ENCODE results near the gene RAF1.

RAF1 gene

DNA sequence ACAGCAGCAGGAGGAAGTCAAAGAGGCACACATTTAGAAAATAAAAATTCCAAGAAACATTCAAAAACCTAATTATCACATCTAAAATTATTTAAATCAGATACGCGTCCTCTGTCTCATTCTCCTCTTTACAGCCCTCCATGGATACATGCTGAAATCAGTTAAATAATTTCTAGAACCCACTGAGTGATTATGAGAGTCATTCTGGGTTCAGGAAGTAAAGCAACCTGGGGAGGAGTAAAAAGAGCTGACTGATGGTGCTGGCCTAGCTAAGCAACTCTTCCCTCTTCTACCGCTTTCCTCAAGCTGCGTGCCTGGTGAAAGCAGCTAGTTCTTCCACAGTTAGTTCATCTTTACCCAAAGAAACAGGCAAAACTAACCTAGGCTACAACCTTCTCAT lies 48.7 kb downstream of the RAF1 start:
- no peak for DNase-seq (ENCODE audit: low read depth in 2 of 2)
- TF ChIP-seq CTCF (IDR thresholded peaks at IDR 0.05; ENCODE audit: low read depth, low read length): no peak
- H3K4me3 ChIP-seq (replicated peaks in 1 of 2; ENCODE audit: low read depth in 2 of 2, low read length in 2 of 2): no peak overlapping the region

GRCh38 chr3:12613250-12613649 lies 50.7 kb downstream of the RAF1 start:
- no peak overlapping the region for H3K4me3 ChIP-seq (replicated peaks in 1 of 2; ENCODE audit: low read depth in 2 of 2, low read length in 2 of 2)
- DNase-seq (ENCODE audit: low read depth in 2 of 2): no peak

DNA sequence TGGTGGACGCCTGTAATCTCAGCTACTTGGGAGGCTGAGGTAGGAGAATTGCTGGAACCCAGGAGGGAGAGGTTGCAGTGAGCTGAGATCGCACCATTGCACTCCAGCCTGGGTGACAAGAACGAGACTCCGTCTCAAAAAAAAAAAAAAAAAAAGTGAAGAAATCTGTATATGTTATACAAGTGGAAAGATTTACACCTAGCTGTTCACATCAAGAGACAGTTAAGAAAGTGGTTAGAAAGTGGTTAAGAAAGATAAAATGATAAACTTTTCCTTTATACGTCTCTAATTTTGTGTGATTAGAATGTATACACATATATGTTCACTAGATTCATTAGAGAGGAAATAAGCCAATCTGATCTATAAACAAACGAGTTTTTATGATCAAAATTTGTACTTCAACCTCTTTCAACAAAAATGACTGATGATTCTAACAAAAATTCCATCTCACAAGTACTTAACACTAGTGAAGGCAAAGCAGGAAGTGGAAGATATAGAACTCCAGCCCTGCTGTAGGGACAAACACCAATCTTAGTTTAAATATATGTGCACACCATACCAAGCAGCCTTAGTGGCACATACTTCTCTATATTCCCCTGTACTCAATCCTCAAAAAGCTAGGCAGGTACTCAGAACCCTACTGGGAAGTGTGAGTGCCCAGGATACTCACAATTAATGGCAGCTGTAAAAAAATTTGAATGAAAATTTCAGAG lies 51.2 kb downstream of the RAF1 start:
- no peak for DNase-seq (ENCODE audit: low read depth in 2 of 2)
- TF ChIP-seq CTCF (IDR thresholded peaks at IDR 0.05; ENCODE audit: low read depth, low read length): no peak
- H3K4me3 ChIP-seq (replicated peaks in 1 of 2; ENCODE audit: low read depth in 2 of 2, low read length in 2 of 2): no peak overlapping the region

More at GRCh38 chr3:12613250-12613649, 50.7 kb downstream of the RAF1 start:
- TF ChIP-seq CTCF (IDR thresholded peaks at IDR 0.05; ENCODE audit: low read depth, low read length): no peak

DNA sequence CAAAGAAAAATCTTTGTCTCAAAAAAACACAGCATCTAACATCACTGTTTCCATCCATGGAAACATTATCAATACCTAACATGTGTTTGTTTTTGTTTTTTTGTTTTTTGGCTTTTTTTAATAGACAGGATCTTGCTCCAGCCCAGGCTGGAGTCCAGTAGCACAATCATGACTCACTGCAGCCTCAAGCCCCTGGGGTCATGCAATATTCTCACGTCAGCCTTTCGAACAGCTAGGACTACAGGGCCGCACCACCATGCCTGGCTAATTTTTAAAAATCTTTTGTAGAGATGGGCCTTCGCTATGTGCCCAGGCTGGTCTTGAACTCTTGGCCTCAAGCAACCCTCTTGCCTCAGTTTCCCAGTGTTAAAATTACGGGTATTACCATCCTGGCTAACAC lies 52.8 kb downstream of the RAF1 start:
- no peak overlapping the region for H3K4me3 ChIP-seq (replicated peaks in 1 of 2; ENCODE audit: low read depth in 2 of 2, low read length in 2 of 2)
- DNase-seq (ENCODE audit: low read depth in 2 of 2): peak in 1 of 2 donors; percentile 24
- no peak for TF ChIP-seq CTCF (IDR thresholded peaks at IDR 0.05; ENCODE audit: low read depth, low read length)

- no peak for TF ChIP-seq CTCF (IDR thresholded peaks at IDR 0.05; ENCODE audit: low read depth, low read length)
- DNase-seq (ENCODE audit: low read depth in 2 of 2): no peak
- no peak overlapping the region for H3K4me3 ChIP-seq (replicated peaks in 1 of 2; ENCODE audit: low read depth in 2 of 2, low read length in 2 of 2)
These were observed 55.5 kb downstream of the RAF1 start for GRCh38 chr3:12608376-12608775.

GRCh38 chr3:12603969-12604368 lies 59.9 kb downstream of the RAF1 start:
- TF ChIP-seq CTCF (IDR thresholded peaks at IDR 0.05; ENCODE audit: low read depth, low read length): no peak
- no peak overlapping the region for H3K4me3 ChIP-seq (replicated peaks in 1 of 2; ENCODE audit: low read depth in 2 of 2, low read length in 2 of 2)
- DNase-seq (ENCODE audit: low read depth in 2 of 2): no peak

DNA sequence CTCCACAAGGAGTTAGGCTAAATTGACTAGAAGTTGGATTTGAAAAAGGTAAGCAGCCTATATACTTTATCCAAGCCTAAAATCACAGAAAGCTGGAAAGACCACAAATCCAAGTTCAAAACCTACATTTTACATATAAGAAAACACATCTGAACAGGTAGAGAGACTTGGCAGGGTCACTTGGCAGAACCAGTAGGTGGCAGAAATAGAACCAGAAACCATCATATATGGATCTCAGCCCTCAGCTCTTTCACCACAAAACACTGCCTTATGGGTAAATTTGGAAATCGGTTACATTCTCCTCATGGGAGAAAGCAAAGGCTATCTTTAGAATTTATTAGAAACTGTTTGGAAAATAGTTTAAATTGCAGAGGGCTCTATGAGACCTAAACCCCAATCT lies 62.8 kb downstream of the RAF1 start:
- peak; percentile 5 for TF ChIP-seq CTCF (IDR thresholded peaks at IDR 0.05; ENCODE audit: low read depth, low read length)
- no peak overlapping the region for H3K4me3 ChIP-seq (replicated peaks in 1 of 2; ENCODE audit: low read depth in 2 of 2, low read length in 2 of 2)
- peak; percentile 27 to 31 for DNase-seq (ENCODE audit: low read depth in 2 of 2)

Measured in cardiac fibroblast (primary cell).